ENCODE results near the gene KIF5C.

GRCh38 chr2:148926291-148926961, 51.4 kb downstream of the KIF5C start:
- TF ChIP-seq CTCF (conservative IDR thresholded peaks at IDR 0.05; ENCODE audit: low read length): peak; percentile 76
- no peak for TF ChIP-seq EZH2phosphoT487 (IDR thresholded peaks at IDR 0.05; ENCODE audit: borderline replicate concordance, low read depth, low read length)

All from OCI-LY7 (cell line).